H9 (cell line): ENCODE data around the gene HECW1. TPM values are rescaled to one million over a fixed set of nuclear protein-coding genes. Genes with fewer than 3 reads are reported as not detected.

Source experiments
- DNase-seq: peaks from one replicate; pipeline ENCODE4 v3.0.0-alpha.2; 2017
- H2AFZ ChIP-seq: one replicate; pipeline ENCODE4 v1.6.1; 2013; ENCODE audit warnings: mild to moderate bottlenecking, low read length, control low read depth, moderate library complexity
- H2AK5ac ChIP-seq: 2 replicates; pipeline ENCODE4 v1.6.1; 2013; ENCODE audit warnings: low read length, control low read depth, mixed read lengths; ENCODE audit not compliant: insufficient read length
- H2BK120ac ChIP-seq: one replicate; pipeline ENCODE4 v1.6.1; 2013; ENCODE audit warnings: low read depth, mild to moderate bottlenecking, low read length, control low read depth, inconsistent platforms; ENCODE audit not compliant: poor library complexity, severe bottlenecking
- H2BK12ac ChIP-seq: 2 replicates; pipeline ENCODE4 v1.6.1; 2013; ENCODE audit warnings: low read length, control low read depth, mixed read lengths, low read depth; ENCODE audit not compliant: insufficient read length
- H2BK15ac ChIP-seq: 2 replicates; pipeline ENCODE4 v1.6.1; 2013; ENCODE audit warnings: low read depth, low read length, control low read depth
- H2BK20ac ChIP-seq: one replicate; pipeline ENCODE4 v1.6.1; 2013; ENCODE audit warnings: low read depth, mild to moderate bottlenecking, low read length, control low read depth, inconsistent platforms; ENCODE audit not compliant: poor library complexity, severe bottlenecking
- H2BK5ac ChIP-seq: 2 replicates; pipeline ENCODE4 v1.6.1; 2013; ENCODE audit warnings: low read length, control low read depth, mixed read lengths; ENCODE audit not compliant: insufficient read length
- H3K14ac ChIP-seq: 2 replicates; pipeline ENCODE4 v1.6.1; 2013; ENCODE audit warnings: low read length, control low read depth; ENCODE audit not compliant: insufficient read depth
- H3K18ac ChIP-seq: 2 replicates; pipeline ENCODE4 v1.6.1; 2013; ENCODE audit warnings: low read depth, mild to moderate bottlenecking, mixed read lengths, low read length, control low read depth; ENCODE audit not compliant: insufficient read length
- H3K23ac ChIP-seq: 2 replicates; pipeline ENCODE4 v1.6.1; 2013; ENCODE audit warnings: low read length, control low read depth, mixed read lengths, low read depth; ENCODE audit not compliant: insufficient read length
- H3K23me2 ChIP-seq: 2 replicates; pipeline ENCODE4 v1.6.1; 2013; ENCODE audit warnings: low read depth, mild to moderate bottlenecking, mixed read lengths, low read length, control low read depth; ENCODE audit not compliant: insufficient read length, poor library complexity, severe bottlenecking
- H3K27ac ChIP-seq: 2 replicates; pipeline ENCODE4 v1.5.1; 2013; ENCODE audit warnings: low read length, control low read depth, mixed read lengths, low read depth; ENCODE audit not compliant: insufficient read length
- H3K27me3 ChIP-seq: 2 replicates; pipeline ENCODE4 v1.6.1; 2013; ENCODE audit warnings: low read length, control low read depth, inconsistent platforms; ENCODE audit not compliant: insufficient read depth
- H3K4ac ChIP-seq: 2 replicates; pipeline ENCODE4 v1.6.1; 2013; ENCODE audit warnings: low read depth, mild to moderate bottlenecking, control low read depth, inconsistent platforms, low read length, moderate library complexity
- H3K4me1 ChIP-seq: 2 replicates; pipeline ENCODE4 v1.6.1; 2013; ENCODE audit warnings: low read length, control low read depth, inconsistent platforms; ENCODE audit not compliant: insufficient read depth
- H3K4me2 ChIP-seq: 2 replicates; pipeline ENCODE4 v1.6.1; 2013; ENCODE audit warnings: low read length, control low read depth, mixed read lengths; ENCODE audit not compliant: insufficient read length, insufficient read depth
- H3K56ac ChIP-seq: 2 replicates; pipeline ENCODE4 v1.6.1; 2013; ENCODE audit warnings: low read depth, mild to moderate bottlenecking, mixed read lengths, low read length, control low read depth; ENCODE audit not compliant: insufficient read length
- H3K79me1 ChIP-seq: 2 replicates; pipeline ENCODE4 v1.6.1; 2013; ENCODE audit warnings: low read depth, mild to moderate bottlenecking, moderate library complexity, low read length, control low read depth, inconsistent platforms; ENCODE audit not compliant: insufficient read depth, poor library complexity, severe bottlenecking
- H3K79me2 ChIP-seq: 2 replicates; pipeline ENCODE4 v1.6.1; 2013; ENCODE audit warnings: low read length, control low read depth, inconsistent platforms; ENCODE audit not compliant: insufficient read depth
- H3K9ac ChIP-seq: 2 replicates; pipeline ENCODE4 v1.6.1; 2013; ENCODE audit warnings: low read length, control low read depth, mixed read lengths; ENCODE audit not compliant: insufficient read length; ENCODE audit errors: extremely low read depth
- H3K9me3 ChIP-seq: one replicate; pipeline ENCODE4 v1.6.1; 2013; ENCODE audit warnings: low read depth, low read length, inconsistent platforms; ENCODE audit not compliant: control insufficient read depth
- H3T11ph ChIP-seq: one replicate; pipeline ENCODE4 v1.6.1; 2013; ENCODE audit warnings: mild to moderate bottlenecking, low read length, control low read depth, inconsistent platforms
- H4K20me1 ChIP-seq: one replicate; pipeline ENCODE4 v1.6.1; 2013; ENCODE audit not compliant: control insufficient read depth, insufficient read length, insufficient read depth
- H4K5ac ChIP-seq: 2 replicates; pipeline ENCODE4 v1.6.1; 2013; ENCODE audit warnings: low read depth, mild to moderate bottlenecking, mixed read lengths, low read length, control low read depth; ENCODE audit not compliant: insufficient read length
- H4K8ac ChIP-seq: replicated peaks from 2 replicates; pipeline ENCODE4 v1.6.1; 2013; ENCODE audit warnings: low read length, control low read depth, mixed read lengths, low read depth; ENCODE audit not compliant: insufficient read length
- H4K91ac ChIP-seq: 2 replicates; pipeline ENCODE4 v1.6.1; 2013; ENCODE audit warnings: low read depth, mild to moderate bottlenecking, moderate library complexity, mixed read lengths, low read length, control low read depth; ENCODE audit not compliant: insufficient read length
- H3K27ac Mint-ChIP-seq, 3 experiments: 2 replicates in 2 of 3; 3 replicates in 1 of 3; pipeline ENCODE4 v1.8.0; 2020 to 2021; ENCODE audit warnings: mixed read lengths in 3 of 3, mild to moderate bottlenecking in 1 of 3, moderate library complexity in 1 of 3
- H3K27me3 Mint-ChIP-seq: 2 replicates; pipeline ENCODE4 v1.8.0; 2021; ENCODE audit warnings: low read depth, mild to moderate bottlenecking, moderate library complexity, mixed read lengths
- H3K36me3 Mint-ChIP-seq, 3 experiments: 2 replicates in 2 of 3; 3 replicates in 1 of 3; pipeline ENCODE4 v1.8.0; 2020 to 2021; ENCODE audit warnings: low read depth in 3 of 3, mixed read lengths in 3 of 3; ENCODE audit not compliant: insufficient read depth in 1 of 3
- H3K4me1 Mint-ChIP-seq, 2 experiments: 2 replicates each; pipeline ENCODE4 v1.8.0; 2020; ENCODE audit warnings: mixed read lengths in 2 of 2
- H3K4me3 Mint-ChIP-seq, 2 experiments: 2 replicates in 1 of 2; 3 replicates in 1 of 2; pipeline ENCODE4 v1.8.0; 2020 to 2021; ENCODE audit warnings: mild to moderate bottlenecking in 2 of 2, mixed read lengths in 2 of 2, moderate library complexity in 1 of 2
- H3K9me3 Mint-ChIP-seq, 2 experiments: 2 replicates in 1 of 2; 3 replicates in 1 of 2; pipeline ENCODE4 v1.8.0; 2020; ENCODE audit warnings: mild to moderate bottlenecking in 2 of 2, mixed read lengths in 2 of 2, moderate library complexity in 1 of 2
- WGBS: extraction: QIAGEN DNeasy Blood & Tissue Kit; methylation state at CpG from one replicate; pipeline ENCODE4 v1.1.7; 2013; ENCODE audit warnings: missing lambda C conversion rate, low lambda C conversion rate, mixed read lengths; ENCODE audit not compliant: insufficient read length; ENCODE audit errors: extremely low coverage; 5-methylcytosine and 5-hydroxymethylcytosine counted together
- total RNA-seq: library from RNA; stranded (reverse); gene quantifications from 2 replicates; pipeline ENCODE4 v1.2.1, GENCODE V29; 2021
- TF ChIP-seq, protein P1 (sequence below): fragments of 200-600 bp; sonication (generic); conservative IDR thresholded peaks from 3 replicates; pipeline ENCODE4 v1.8.0; 2021; ENCODE audit warnings: antibody characterized with exemption, mild to moderate bottlenecking

HECW1 gene
- total RNA-seq, 1 experiment from 2014 or later, result 5.0 TPM

- H4K91ac ChIP-seq, result no peak overlapping the region
- H4K20me1 ChIP-seq, result no peaks in the 10 kb centered on the region
- H3K23ac ChIP-seq, result no peak overlapping the region
- H3K79me1 ChIP-seq, result no peaks in the 10 kb centered on the region
- no peak overlapping the region for H3K14ac ChIP-seq
- TF ChIP-seq, protein P1, sequence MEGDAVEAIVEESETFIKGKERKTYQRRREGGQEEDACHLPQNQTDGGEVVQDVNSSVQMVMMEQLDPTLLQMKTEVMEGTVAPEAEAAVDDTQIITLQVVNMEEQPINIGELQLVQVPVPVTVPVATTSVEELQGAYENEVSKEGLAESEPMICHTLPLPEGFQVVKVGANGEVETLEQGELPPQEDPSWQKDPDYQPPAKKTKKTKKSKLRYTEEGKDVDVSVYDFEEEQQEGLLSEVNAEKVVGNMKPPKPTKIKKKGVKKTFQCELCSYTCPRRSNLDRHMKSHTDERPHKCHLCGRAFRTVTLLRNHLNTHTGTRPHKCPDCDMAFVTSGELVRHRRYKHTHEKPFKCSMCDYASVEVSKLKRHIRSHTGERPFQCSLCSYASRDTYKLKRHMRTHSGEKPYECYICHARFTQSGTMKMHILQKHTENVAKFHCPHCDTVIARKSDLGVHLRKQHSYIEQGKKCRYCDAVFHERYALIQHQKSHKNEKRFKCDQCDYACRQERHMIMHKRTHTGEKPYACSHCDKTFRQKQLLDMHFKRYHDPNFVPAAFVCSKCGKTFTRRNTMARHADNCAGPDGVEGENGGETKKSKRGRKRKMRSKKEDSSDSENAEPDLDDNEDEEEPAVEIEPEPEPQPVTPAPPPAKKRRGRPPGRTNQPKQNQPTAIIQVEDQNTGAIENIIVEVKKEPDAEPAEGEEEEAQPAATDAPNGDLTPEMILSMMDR, result no peak
- no peak overlapping the region for H3K27ac Mint-ChIP-seq
- H3K9me3 Mint-ChIP-seq, result no peaks in the 10 kb centered on the region
- H3K27me3 ChIP-seq, result no peaks in the 10 kb centered on the region
- H3K9ac ChIP-seq, result no peak overlapping the region
- no peak overlapping the region for H4K8ac ChIP-seq
- no peaks in the 10 kb centered on the region for H3K36me3 Mint-ChIP-seq
- no peak overlapping the region for H2BK15ac ChIP-seq
- H3K27me3 Mint-ChIP-seq, result no peaks in the 10 kb centered on the region
- no peak overlapping the region for H2BK5ac ChIP-seq
- no peak overlapping the region for H3K4me3 Mint-ChIP-seq
- H2BK20ac ChIP-seq, result no peak overlapping the region
- H3K4ac ChIP-seq, result no peak overlapping the region
- 0 out of 4 replicates have a peak, but pooled peaks cover 0 to 4% of the 10 kb centered on the region in 2 experiments for H3K4me1 Mint-ChIP-seq
- H3K79me2 ChIP-seq, result no peaks in the 10 kb centered on the region; the same call in 1 of the 2 replicates
- no peak for DNase-seq
- WGBS, result no CpG with 5 or more reads among the region's 2 CpGs
- H3K4me2 ChIP-seq, result no peak overlapping the region
- no peaks in the 10 kb centered on the region for H3K4me1 ChIP-seq
- no peak overlapping the region for H2AK5ac ChIP-seq
- H3K27ac ChIP-seq, result no peak overlapping the region
- H2BK12ac ChIP-seq, result no peak overlapping the region
- no peaks in the 10 kb centered on the region for H3K23me2 ChIP-seq
- H3T11ph ChIP-seq, result no peak overlapping the region
- no peak overlapping the region for H4K5ac ChIP-seq
- H2BK120ac ChIP-seq, result no peak overlapping the region
- H2AFZ ChIP-seq, result no peak overlapping the region
- H3K9me3 ChIP-seq, result no peaks in the 10 kb centered on the region
- no peak overlapping the region for H3K56ac ChIP-seq
- H3K18ac ChIP-seq, result no peak overlapping the region
Measured at GRCh38 chr7:43506460-43506859, 394.0 kb downstream of the HECW1 start.
